Endometrium (tissue), 2 donors: ENCODE measurements around the gene ZXDC.

ENCODE experiments used
- FAIRE-seq: peaks from 2 replicates; lab custom pipeline; 2012; peaks lifted over from hg19 to GRCh38; lab: Jason Lieb, UNC
- donor health status: control.
- donor health status: control.

The ZXDC gene

DNA sequence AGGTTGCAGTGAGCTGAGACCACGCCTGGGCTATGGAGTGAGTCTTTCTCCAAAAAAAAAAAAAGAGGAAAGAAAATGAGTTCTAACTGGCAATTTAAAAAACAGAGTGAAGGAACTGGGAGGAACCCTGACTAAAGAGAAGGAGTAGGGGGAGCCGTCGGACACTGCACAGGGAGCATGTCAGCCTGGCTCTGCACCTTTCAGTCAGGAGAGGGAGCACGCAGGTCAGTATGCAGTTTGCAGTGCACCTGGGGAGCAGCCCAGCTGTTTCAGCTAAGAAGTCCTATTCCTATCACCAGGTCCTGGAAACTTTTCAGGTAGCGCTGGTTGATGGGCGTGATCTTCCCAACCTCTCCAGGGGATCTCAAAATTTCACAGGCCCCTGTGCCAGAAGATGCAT lies 14.9 kb upstream of the ZXDC start:
- FAIRE-seq, result no peak

DNA sequence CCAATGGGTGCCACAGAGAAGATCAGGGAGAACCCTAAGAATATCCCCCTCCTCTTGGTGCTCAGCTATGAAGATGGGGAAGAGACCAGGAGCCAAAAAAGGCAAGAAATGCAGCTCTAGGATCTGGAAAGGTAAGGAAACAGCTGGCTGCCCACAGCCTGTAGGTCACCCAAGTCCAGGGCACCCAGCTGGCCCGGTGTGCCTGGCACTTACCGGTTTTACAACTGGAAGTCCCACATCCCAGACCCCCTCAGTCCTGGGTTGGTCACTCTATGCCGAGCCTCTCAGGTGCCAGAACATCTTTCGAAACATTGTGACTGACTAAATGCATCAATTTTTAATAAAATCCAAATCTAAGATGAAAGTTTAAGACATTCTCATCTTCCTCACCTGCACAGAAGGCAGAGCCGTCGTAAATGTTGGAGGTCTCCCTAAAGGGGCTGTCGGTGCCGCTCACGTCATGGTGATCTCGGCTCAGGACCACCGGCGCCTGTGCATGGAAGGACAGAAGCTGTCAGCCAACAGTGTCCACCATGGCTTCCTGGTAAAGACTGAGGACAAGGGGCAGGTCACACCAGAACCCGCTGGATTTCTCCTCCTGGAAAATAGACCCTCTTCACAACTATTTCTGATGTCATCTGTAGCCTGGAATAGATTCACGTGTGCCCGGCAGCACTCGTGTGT lies 13.3 kb upstream of the ZXDC start:
- no peak for FAIRE-seq

DNA sequence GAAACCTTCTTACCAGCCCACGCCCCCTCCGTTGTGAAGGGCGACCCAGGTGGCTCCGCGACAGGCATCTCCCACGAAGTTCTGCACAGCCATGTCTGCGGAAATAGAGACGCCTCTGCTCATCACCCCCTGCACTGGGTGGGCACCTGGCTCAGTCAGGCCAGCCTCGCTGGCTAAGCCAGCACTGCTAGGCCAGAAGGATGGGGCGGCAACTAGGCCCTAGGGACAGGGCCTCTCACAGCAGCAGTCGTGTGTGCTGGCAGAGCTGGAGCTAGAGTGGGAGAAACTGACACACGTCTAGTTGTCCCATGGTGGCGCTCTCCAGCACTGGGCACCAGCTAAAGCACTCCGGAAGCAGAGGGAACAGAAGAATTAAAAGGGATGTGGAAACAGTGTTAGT lies 12.5 kb upstream of the ZXDC start:
- FAIRE-seq, result no peak

GRCh38 chr3:126487151-126487771 lies 11.6 kb upstream of the ZXDC start:
- no peak for FAIRE-seq

- no peak for FAIRE-seq
These were observed 10.7 kb upstream of the ZXDC start for GRCh38 chr3:126486360-126486847.

GRCh38 chr3:126485956-126486355 lies 10.3 kb upstream of the ZXDC start:
- FAIRE-seq, result no peak

DNA sequence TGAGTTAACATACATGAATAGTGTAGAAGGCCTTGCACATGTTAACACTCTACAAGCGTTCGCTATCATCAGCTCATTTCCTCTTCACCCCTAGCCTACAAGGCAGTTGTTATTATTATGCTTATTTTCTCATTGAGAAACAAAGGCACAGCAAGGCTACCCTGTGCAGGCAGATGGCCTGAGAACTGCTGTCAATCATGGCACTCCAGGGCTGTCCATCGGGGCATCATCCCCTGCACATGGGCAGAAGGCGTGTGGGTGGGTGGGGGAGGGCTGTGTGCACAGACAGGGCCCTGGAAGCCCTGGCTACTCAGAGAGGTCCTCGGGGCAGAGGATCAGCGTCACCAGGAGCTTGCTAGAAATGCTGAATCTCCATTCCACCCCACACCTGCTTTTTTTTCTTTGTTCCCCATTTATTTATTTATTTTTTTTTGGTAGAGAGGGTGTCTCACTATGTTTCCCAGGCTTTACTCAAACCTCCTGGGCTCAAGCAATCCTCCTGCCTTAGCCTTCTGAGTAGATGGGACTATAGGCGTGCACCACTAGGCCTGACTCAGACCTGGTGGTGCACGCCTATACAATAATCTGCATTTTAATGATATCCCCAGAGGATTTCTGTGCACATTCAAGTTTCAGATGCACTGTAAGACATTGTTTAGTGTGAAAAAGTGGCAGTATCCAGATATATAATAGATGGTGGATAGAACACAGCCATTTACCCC lies 9.6 kb upstream of the ZXDC start:
- no peak for FAIRE-seq

DNA sequence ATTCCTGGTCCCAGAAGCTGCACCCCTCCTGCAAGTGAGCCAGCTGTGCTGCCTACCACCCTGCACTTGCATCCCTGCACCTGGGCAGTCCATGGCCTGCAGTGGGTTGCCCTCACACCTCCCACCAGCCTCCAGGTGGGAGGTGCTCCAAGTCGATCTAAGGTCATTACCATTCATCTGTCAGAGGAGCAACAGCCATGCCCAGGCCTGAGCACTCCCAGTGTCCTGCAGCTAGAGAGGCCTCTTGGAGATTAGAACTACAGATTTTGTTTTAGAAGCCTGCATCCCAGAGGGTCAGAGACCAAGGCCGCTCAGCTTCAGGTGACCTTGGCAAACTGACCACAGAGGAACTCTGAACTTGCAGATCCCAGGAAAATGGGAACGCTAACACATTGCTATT lies 9.0 kb upstream of the ZXDC start:
- no peak for FAIRE-seq

DNA sequence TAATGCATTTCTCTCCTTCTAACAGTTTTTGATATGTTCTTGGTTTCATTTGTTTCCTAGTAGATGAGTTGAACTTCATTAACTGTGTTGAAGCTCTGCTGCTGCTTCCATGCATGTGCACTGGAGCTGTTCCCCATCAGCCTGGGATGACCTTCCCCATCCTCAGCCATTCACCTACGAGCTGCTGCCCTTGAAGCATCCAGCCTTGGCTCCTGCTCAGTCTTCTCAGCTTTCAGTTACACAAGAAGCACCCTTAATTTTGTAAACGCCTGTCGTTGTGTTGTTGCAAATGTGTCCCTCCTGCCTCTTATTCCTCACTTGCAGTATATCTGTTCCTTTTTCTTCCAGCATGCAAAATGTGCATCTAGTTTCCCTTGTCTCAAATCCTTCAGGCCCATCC lies 8.5 kb upstream of the ZXDC start:
- no peak for FAIRE-seq

- FAIRE-seq, result no peak
These were observed 7.7 kb upstream of the ZXDC start for GRCh38 chr3:126483321-126483761.

DNA sequence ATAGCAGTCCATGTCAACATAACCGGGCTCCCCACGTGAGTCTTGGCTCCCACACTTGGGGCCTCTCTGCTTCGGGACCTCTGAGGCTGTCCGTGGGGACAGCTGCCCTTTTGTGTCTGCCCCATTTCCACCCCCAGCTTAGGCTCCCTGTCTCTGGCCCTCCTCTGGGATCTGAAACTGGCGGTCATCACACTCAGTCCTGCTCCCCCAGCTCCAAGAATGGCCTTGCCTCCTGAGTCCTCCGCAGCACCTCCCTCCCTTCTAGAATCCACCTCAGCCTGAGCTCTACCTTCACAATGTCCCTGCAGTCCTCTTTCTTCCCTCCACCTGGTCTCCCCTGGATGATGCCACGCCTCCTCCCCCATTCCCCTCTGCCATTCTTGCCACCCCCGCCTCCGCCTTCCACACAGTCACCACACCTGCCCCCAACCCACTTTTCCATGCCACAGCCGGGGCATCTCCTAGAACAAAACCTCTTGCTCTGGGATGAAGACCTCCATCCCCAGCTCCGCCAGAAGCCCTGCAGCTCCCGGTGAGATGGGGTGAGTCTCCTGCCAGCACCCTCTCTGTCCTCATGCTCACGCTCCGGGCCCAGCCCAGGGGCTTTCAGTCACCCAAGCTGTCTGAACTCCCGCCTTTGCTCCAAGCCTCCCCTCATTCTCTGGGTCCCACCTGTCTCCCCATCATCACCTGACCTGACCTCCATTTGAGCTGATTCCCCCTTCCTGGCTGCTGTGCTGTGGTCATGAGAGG lies 7.0 kb upstream of the ZXDC start:
- no peak for FAIRE-seq

GRCh38 chr3:126481808-126482502 lies 6.3 kb upstream of the ZXDC start:
- no peak for FAIRE-seq

GRCh38 chr3:126480861-126481260 lies 5.2 kb upstream of the ZXDC start:
- FAIRE-seq, result no peak

DNA sequence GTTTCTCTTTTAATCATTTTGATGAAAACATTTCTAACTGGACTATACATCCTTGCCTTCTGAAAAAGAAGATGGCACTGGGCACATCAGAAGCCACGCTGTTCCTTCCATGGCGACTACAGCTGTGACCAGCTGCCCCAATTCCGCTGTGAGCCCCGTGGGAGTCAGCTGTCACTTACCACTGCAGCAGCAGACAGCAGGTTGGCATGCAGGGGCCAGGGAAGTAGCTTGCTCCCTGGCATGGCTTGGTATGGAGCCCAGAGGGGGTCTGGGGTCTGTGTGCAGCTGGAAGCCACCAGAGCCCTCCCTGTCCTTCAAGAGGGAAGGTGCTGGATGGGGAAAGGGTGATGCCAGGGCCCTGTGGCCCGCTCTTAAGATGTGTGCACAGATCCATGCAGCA lies 4.5 kb upstream of the ZXDC start:
- FAIRE-seq, result no peak

DNA sequence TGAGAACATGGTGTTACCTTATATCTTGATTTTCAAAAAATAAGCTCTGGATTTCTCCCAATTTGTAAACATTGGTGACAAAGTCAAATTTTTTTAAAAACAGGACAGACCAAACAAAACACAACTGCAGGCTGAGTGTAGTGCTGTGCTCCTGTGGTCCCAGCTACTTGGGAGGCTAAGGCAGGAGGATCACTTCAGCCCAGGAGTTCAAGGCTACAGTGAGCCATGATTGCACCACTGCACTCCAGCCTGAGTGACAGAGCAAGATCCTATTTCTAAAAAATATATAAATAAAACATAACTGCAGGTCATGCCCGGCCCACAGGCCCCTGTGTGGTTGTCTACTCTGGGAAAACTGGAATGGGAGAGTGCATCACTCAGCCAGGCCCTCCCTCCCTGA lies 4.0 kb upstream of the ZXDC start:
- FAIRE-seq, result no peak

DNA sequence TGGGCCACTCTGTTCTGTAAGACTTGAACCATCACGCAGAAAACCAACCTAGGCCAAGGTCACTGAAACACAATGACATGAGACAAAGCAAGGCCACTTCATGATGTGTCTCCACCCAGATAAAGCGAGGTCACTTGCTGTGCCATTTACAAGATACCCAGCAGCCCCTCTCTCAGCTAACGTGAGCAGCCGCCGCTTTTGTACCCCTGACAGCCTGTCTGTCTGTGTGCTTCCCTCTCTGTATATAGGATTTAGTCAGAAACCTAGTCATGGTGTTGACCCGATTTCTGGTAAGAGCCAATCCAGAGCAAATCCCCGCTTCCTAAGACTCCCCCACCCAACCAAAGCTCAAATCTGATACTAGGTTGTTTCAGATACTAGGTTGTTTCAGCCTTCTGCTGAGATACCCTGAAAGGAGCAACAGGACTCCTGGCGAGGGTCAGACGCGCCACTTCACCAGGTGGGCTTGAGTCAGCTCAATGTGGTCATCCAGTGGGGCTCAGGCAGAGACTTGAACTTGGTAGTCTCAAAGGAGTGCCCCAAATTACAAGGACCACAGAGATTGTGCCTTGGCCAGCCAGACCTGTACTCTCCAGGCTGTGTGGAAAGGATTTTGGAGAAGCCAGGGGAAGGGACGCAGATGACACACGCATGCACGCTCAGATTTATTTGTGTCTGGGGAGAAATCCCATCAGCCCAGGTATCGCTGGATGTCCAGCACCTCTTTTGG lies 3.1 kb upstream of the ZXDC start:
- FAIRE-seq, result no peak

GRCh38 chr3:126477061-126477380 lies 1.3 kb upstream of the ZXDC start:
- FAIRE-seq, result no peak

GRCh38 chr3:126476166-126477060 lies 722 bp upstream of the ZXDC start:
- no peak for FAIRE-seq

DNA sequence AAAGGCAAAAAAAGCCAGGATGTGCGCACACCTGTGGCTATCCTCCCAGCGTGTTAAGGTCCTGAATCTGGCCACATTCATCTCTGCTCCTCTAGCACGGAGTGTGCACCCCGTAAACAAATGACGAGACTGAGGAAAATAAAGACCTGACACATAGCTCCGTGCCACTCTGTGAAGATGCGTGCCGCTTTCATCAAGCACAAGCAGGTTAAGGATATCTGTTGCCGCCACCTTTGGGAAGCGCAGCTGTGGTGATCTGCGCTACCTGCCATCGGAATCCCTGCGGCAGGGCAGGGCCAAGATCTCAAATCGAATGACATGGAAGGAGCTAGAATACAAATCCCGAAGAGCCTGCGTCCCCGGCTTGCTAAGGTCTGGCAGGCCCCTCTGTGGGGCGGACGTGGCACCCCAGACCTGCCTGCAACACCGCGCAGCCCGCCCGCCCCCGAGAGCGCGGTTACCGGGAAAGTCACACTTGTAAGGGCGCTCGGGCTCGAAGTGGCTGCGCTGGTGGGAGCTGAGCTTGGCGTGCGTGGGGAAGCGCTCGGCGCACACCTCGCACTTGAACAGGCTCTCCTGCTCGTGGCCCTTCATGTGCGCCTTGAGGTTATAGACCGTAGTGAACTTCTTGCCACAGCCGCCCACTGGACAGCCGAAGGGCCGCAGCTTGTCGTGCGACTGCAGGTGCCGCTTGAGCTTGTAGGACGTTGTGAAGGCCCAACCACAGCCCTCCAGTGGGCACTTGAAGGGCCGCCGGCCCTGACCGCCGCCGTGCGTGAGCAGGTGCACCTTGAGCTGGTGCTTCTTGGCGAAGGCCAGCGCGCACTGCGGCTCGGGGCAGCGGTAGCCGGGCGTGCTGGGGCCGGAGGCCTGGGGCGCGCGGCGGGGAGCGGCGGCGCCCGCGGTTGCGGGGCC lies 936 bp downstream of the ZXDC start:
- no peak for FAIRE-seq
